ENCODE measurements around the gene YJEFN3. TPM values are rescaled to one million over a fixed set of nuclear protein-coding genes. Genes with fewer than 3 reads are reported as not detected.

The YJEFN3 gene
- polyA plus RNA-seq, 1 donor (not counting 4 experiments of a cell fraction or from before 2014, with no cell fraction given), result 1.2 TPM

DNA sequence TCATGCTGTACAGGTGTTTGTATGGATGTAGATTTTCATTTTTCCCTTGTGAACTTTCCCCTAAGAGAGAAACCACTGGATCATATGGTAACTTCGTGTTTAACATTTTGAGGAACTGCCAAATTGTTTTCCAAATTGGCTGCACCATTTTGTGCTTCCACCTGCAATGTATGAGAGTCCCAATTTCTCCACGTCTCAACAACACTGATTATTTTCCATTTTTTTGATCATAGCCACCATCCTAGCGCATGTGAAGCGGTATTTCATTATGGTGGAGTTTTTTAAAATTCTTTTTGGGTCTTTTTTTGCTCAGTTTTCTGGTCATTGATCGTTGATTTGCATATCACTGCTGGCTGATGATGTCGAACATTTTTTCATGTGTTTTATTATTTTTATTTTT is 7.7 kb upstream of the YJEFN3 start:
- Histone ChIP-seq H3K4me1 (ENCODE audit: control insufficient read depth, extremely low read depth, insufficient read depth, low read length) (peaks cover 6% of the 10 kb centered on the region), H3K4me2 (ENCODE audit: control insufficient read depth, extremely low read depth, insufficient read depth, low read depth, low read length) (no peak overlapping the region), H3K4me3 (ENCODE audit: control insufficient read depth in 2 of 3, extremely low read depth in 1 of 3, insufficient read depth in 2 of 3, low read depth in 1 of 3, low read length in 3 of 3) (no peak overlapping the region), H3K9me3 (ENCODE audit: control insufficient read depth, low read depth, low read length) (no peaks in the 10 kb centered on the region), H3K79me2 (ENCODE audit: control insufficient read depth, insufficient read depth, low read length) (peaks cover 46% of the 10 kb centered on the region), H3K27ac (ENCODE audit: control insufficient read depth, insufficient read depth, low read length) (no peak overlapping the region), H2AFZ (ENCODE audit: control insufficient read depth, low read length) (no peak overlapping the region), H3K9ac (ENCODE audit: control insufficient read depth, extremely low read depth, insufficient read depth, low read length) (no peak overlapping the region), H3K27me3 (ENCODE audit: control insufficient read depth, extremely low read depth, insufficient read depth, low read length) (no peaks in the 10 kb centered on the region), H3K9me1 (ENCODE audit: control insufficient read depth, extremely low read depth, insufficient read depth, low read length) (no peaks in the 10 kb centered on the region), H4K20me1 (ENCODE audit: control insufficient read depth, extremely low read depth, insufficient read depth, low read length) (no peaks in the 10 kb centered on the region), H3K36me3 (ENCODE audit: control insufficient read depth in 2 of 2, extremely low read depth in 1 of 2, insufficient read depth in 2 of 2, low read length in 2 of 2) (peaks cover 12 to 16% of the 10 kb centered on the region in 2 experiments)
- dilution Hi-C loops (cut with MboI; ENCODE audit: extremely low pct_ligation_motif_present, low sequenced_read_pairs), result no loop called here
- FAIRE-seq (no peak), DNase-seq (ENCODE audit: low read depth, low spot score) (no peak)
- TF ChIP-seq EZH2 (IDR thresholded peaks at IDR 0.05; ENCODE audit: low read length), result no peak
- TF ChIP-seq, protein P1, sequence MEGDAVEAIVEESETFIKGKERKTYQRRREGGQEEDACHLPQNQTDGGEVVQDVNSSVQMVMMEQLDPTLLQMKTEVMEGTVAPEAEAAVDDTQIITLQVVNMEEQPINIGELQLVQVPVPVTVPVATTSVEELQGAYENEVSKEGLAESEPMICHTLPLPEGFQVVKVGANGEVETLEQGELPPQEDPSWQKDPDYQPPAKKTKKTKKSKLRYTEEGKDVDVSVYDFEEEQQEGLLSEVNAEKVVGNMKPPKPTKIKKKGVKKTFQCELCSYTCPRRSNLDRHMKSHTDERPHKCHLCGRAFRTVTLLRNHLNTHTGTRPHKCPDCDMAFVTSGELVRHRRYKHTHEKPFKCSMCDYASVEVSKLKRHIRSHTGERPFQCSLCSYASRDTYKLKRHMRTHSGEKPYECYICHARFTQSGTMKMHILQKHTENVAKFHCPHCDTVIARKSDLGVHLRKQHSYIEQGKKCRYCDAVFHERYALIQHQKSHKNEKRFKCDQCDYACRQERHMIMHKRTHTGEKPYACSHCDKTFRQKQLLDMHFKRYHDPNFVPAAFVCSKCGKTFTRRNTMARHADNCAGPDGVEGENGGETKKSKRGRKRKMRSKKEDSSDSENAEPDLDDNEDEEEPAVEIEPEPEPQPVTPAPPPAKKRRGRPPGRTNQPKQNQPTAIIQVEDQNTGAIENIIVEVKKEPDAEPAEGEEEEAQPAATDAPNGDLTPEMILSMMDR (optimal IDR thresholded peaks at IDR 0.05 in 1 of 3, IDR thresholded peaks at IDR 0.05 in 1 of 3, conservative IDR thresholded peaks at IDR 0.05 in 1 of 3; ENCODE audit: extremely low read depth in 1 of 3, insufficient read depth in 2 of 3, low read length in 3 of 3), result no peak

DNA sequence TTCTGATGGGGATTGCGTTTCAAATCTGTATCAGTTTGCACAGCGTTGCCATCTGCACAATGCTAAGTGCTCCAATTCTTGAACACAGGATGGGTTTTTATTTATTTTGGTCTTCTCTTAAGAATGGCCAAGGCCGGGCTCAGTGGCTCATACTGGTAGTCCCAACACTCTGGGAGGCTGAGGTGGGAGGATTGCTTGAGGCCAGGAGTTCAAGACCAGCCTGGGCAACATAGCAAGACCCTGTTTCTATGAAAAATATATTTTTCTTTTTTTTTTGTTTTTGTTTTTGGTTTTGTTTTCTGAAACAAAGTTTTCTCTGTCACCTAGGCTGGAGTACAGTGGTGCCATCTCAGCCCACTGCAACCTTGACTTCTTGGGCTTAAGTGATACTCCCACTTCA is 5.5 kb upstream of the YJEFN3 start:
- dilution Hi-C loops (cut with MboI; ENCODE audit: extremely low pct_ligation_motif_present, low sequenced_read_pairs), result no loop called here
- no peak overlapping the region for H3K4me3 ChIP-seq (ENCODE audit: control insufficient read depth in 2 of 3, extremely low read depth in 1 of 3, insufficient read depth in 2 of 3, low read depth in 1 of 3, low read length in 3 of 3)
- no peaks in the 10 kb centered on the region for H3K27me3 ChIP-seq (ENCODE audit: control insufficient read depth, extremely low read depth, insufficient read depth, low read length)
- peaks cover 11 to 25% of the 10 kb centered on the region in 2 experiments for H3K36me3 ChIP-seq (ENCODE audit: control insufficient read depth in 2 of 2, extremely low read depth in 1 of 2, insufficient read depth in 2 of 2, low read length in 2 of 2)
- no peak overlapping the region for H3K4me2 ChIP-seq (ENCODE audit: control insufficient read depth, extremely low read depth, insufficient read depth, low read depth, low read length)
- TF ChIP-seq EZH2 (IDR thresholded peaks at IDR 0.05; ENCODE audit: low read length), result no peak
- TF ChIP-seq, protein P1 (optimal IDR thresholded peaks at IDR 0.05 in 1 of 3, IDR thresholded peaks at IDR 0.05 in 1 of 3, conservative IDR thresholded peaks at IDR 0.05 in 1 of 3; ENCODE audit: extremely low read depth in 1 of 3, insufficient read depth in 2 of 3, low read length in 3 of 3), result no peak
- H2AFZ ChIP-seq (ENCODE audit: control insufficient read depth, low read length), result no peak overlapping the region
- no peaks in the 10 kb centered on the region for H3K4me1 ChIP-seq (ENCODE audit: control insufficient read depth, extremely low read depth, insufficient read depth, low read length)
- no peak for FAIRE-seq
- peaks cover 28% of the 10 kb centered on the region for H3K79me2 ChIP-seq (ENCODE audit: control insufficient read depth, insufficient read depth, low read length)
- no peaks in the 10 kb centered on the region for H4K20me1 ChIP-seq (ENCODE audit: control insufficient read depth, extremely low read depth, insufficient read depth, low read length)
- no peak overlapping the region for H3K9ac ChIP-seq (ENCODE audit: control insufficient read depth, extremely low read depth, insufficient read depth, low read length)
- no peaks in the 10 kb centered on the region for H3K9me3 ChIP-seq (ENCODE audit: control insufficient read depth, low read depth, low read length)
- H3K27ac ChIP-seq (ENCODE audit: control insufficient read depth, insufficient read depth, low read length), result no peak overlapping the region
- DNase-seq (ENCODE audit: low read depth, low spot score), result no peak
- H3K9me1 ChIP-seq (ENCODE audit: control insufficient read depth, extremely low read depth, insufficient read depth, low read length), result no peaks in the 10 kb centered on the region
